ENCODE measurements around the gene SMURF1. TPM values are rescaled to one million over a fixed set of nuclear protein-coding genes. Genes with fewer than 3 reads are reported as not detected.

SMURF1 gene
- total RNA-seq, 2 donors from 2014 or later, result 16.9 to 31.3 TPM

DNA sequence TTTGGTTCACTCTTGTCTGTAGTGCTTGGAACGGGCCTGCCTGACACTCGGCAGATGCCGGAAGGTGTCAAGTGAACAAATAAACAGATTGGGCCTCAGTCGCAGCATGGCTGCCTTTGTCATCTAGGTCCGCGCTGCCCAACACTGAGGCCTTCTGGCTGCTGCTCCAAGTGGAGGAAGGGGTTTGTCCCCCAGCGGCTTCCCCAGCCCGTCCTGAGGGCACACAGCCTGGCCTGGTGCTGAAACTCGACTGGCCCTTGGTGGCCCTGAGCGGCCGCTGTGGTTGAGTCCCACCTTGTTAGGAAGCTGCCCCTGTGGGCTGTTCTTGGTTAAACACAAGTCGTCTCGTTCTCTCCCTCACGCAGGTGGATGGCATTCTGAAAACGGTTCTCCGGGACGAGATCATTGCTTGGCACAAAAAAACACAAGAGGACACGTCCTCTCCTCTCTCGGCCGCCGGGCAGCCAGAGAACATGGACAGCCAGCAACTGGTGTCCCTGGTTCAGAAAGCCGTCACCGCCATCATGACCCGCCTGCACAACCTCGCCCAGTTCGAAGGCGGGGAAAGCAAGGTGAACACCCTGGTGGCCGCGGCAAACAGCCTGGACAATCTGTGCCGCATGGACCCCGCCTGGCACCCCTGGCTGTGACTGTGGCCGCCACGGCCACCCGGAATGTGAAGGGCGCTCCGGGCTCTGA, 132.1 kb downstream of the SMURF1 start:
- peak in 1 of 4 donors; percentile 4 for DNase-seq

DNA sequence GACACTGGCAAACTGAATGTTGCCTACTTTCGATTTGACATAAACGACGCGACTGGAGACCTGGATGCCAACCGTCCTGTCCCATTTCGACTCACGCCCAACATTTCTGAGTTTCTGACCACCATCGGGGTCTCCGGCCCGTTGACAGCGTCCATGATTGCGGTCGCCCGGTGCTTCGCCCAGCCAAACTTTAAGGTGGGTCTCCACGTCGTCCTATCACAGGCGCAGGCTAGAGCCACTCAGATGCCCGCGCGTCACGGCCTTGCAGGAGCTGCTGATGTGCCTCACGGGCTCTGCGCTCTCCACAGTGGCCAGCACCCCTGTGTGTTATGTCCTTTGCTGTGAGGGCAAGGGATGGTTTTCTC, 132.6 kb downstream of the SMURF1 start:
- TF ChIP-seq POLR2A (IDR thresholded peaks at IDR 0.05), result no peak
- H3K27me3 ChIP-seq, result no peaks in the 10 kb centered on the region
- no peaks in the 10 kb centered on the region for H3K9me3 ChIP-seq
- no peak overlapping the region for H3K27ac ChIP-seq
- no peaks in the 10 kb centered on the region for H3K4me1 ChIP-seq
- 93 to 95% methylated on average over 24 of the region's 24 CpGs for WGBS, 2 donors
- intact Hi-C loops (cut with DNase I), result no loop called here
- peaks cover 0 to 37% of the 10 kb centered on the region in 2 donors for H3K36me3 ChIP-seq (replicated peaks in 1 of 2; ENCODE audit: insufficient read depth in 1 of 2, low read depth in 2 of 2)
- H3K4me3 ChIP-seq, result no peak overlapping the region
- ATAC-seq, result no peak
- peak in 1 of 4 donors; percentile 6 for DNase-seq

More for the DNA sequence above, 132.1 kb downstream of the SMURF1 start:
- Histone ChIP-seq H3K27me3 (no peaks in the 10 kb centered on the region), H3K36me3 (replicated peaks in 1 of 2; ENCODE audit: insufficient read depth in 1 of 2, low read depth in 2 of 2) (peaks cover 0 to 32% of the 10 kb centered on the region in 2 donors), H3K9me3 (no peaks in the 10 kb centered on the region), H3K4me3 (no peak overlapping the region), H3K27ac (no peak overlapping the region), H3K4me1 (no peaks in the 10 kb centered on the region)
- intact Hi-C loops (cut with DNase I), result no loop called here
- WGBS, 2 donors, result 91 to 97% methylated on average over 14 to 36 of the region's 36 CpGs
- no peak for ATAC-seq
- TF ChIP-seq, protein P1, sequence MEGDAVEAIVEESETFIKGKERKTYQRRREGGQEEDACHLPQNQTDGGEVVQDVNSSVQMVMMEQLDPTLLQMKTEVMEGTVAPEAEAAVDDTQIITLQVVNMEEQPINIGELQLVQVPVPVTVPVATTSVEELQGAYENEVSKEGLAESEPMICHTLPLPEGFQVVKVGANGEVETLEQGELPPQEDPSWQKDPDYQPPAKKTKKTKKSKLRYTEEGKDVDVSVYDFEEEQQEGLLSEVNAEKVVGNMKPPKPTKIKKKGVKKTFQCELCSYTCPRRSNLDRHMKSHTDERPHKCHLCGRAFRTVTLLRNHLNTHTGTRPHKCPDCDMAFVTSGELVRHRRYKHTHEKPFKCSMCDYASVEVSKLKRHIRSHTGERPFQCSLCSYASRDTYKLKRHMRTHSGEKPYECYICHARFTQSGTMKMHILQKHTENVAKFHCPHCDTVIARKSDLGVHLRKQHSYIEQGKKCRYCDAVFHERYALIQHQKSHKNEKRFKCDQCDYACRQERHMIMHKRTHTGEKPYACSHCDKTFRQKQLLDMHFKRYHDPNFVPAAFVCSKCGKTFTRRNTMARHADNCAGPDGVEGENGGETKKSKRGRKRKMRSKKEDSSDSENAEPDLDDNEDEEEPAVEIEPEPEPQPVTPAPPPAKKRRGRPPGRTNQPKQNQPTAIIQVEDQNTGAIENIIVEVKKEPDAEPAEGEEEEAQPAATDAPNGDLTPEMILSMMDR (IDR thresholded peaks at IDR 0.05), result no peak
- no peak for TF ChIP-seq POLR2A (IDR thresholded peaks at IDR 0.05)

DNA sequence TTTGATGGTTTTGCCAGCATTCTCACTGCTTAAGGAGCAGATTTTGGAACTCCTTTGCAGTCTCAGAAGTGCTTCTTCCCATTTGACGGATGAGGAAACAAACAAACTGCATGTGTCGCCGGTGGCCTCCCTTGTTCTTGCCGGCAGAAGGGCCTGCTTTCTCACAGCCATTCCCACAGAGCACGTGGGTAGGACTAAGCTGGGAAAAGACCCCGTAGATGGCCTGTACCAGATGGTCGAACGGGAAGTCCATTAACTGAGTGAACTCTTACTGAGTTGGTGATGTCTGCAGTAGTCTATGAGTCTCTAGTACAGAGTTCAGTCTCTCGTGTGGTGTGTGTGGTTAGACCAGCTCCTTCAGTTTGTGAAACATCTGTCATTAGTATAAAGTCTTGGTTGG, 133.6 kb downstream of the SMURF1 start:
- ATAC-seq, result no peak
- Histone ChIP-seq H3K4me3 (no peak overlapping the region), H3K36me3 (replicated peaks in 1 of 2; ENCODE audit: insufficient read depth in 1 of 2, low read depth in 2 of 2) (peaks cover 4 to 40% of the 10 kb centered on the region in 2 donors)

DNA sequence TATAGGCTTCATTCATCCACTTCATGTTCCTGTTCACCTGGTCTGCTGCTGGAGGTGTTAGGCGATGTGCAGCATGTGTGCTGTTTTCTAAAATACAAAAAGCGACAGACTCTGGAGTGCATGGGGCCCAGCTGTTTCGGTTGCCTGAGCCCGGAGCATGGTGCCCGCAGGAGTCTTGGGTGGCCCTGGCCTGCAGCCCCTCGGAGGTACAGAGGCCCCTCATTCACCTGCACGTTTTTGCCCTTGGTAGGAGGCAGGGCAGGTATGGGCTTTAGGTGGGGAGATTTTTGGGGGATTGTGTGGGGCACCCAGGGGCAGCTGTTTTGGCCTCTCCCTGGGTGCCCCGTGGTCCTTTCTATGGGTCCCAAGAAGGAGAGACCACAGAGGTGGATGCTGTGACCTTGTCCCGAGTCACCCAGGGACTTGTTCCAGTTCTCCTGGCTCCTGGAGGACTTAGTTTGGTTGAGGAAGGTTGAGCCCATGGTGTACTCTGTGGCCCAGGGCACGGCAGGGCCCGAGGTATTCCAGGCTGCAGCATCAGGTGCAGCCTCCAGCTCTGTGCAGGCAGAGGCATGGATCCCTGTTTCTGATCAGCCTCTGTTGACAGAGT, 134.9 kb downstream of the SMURF1 start:
- H3K27me3 ChIP-seq, result no peaks in the 10 kb centered on the region
- TF ChIP-seq, protein P1 (IDR thresholded peaks at IDR 0.05), result no peak
- TF ChIP-seq POLR2A (IDR thresholded peaks at IDR 0.05), result no peak
- peak in 1 of 4 donors; percentile 6 for DNase-seq
- no peaks in the 10 kb centered on the region for H3K4me1 ChIP-seq
- H3K9me3 ChIP-seq, result no peaks in the 10 kb centered on the region
- WGBS, 2 donors, result 85 to 88% methylated on average over 5 to 11 of the region's 11 CpGs
- no peak overlapping the region for H3K4me3 ChIP-seq
- intact Hi-C loops (cut with DNase I), result no loop called here
- H3K36me3 ChIP-seq (replicated peaks in 1 of 2; ENCODE audit: insufficient read depth in 1 of 2, low read depth in 2 of 2), result peaks cover 9 to 37% of the 10 kb centered on the region in 2 donors
- no peak for ATAC-seq
- H3K27ac ChIP-seq, result no peak overlapping the region

More for the DNA sequence above, 133.6 kb downstream of the SMURF1 start:
- H3K27ac ChIP-seq, result no peak overlapping the region
- DNase-seq, result peak in 1 of 4 donors; percentile 1
- TF ChIP-seq, protein P1 (IDR thresholded peaks at IDR 0.05), result no peak
- no peak for TF ChIP-seq POLR2A (IDR thresholded peaks at IDR 0.05)
- WGBS, 2 donors, result 88 to 90% methylated on average over 9 of the region's 9 CpGs
- no peaks in the 10 kb centered on the region for H3K27me3 ChIP-seq
- intact Hi-C loops (cut with DNase I), result no loop called here
- no peaks in the 10 kb centered on the region for H3K4me1 ChIP-seq
- H3K9me3 ChIP-seq, result no peaks in the 10 kb centered on the region

DNA sequence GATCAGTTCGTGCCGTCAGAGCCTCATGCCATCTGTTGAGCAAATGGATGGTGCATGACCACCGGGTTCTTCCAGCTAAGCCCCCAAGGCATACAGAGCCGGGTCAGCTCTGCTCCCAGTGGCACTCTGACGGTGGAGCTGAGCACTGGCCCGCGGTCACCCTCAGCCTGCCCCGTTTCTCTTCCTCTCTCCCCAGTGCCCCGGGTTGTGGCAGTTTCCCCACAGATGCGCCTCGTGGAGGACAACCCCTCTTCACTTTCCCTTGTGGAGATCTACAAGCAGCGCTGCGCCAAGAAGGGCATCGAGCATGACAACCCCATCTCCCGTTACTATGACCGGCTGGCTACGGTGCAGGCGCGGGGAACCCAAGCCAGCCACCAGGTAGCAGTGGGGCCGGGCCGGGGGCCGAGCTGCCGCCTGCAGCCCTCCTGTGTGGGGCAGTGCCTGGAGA, 135.7 kb downstream of the SMURF1 start:
- no peaks in the 10 kb centered on the region for H3K4me1 ChIP-seq
- no peak overlapping the region for H3K4me3 ChIP-seq
- no peak overlapping the region for H3K27ac ChIP-seq
- ATAC-seq (no peak), DNase-seq (peak in 1 of 4 donors; percentile 6)
- H3K27me3 ChIP-seq, result no peaks in the 10 kb centered on the region
- TF ChIP-seq, protein P1 (IDR thresholded peaks at IDR 0.05), result no peak
- no peak for TF ChIP-seq POLR2A (IDR thresholded peaks at IDR 0.05)
- H3K9me3 ChIP-seq, result no peaks in the 10 kb centered on the region
- 94 to 95% methylated on average over 21 to 23 of the region's 23 CpGs for WGBS, 2 donors
- intact Hi-C loops (cut with DNase I), result no loop called here
- peaks cover 9 to 32% of the 10 kb centered on the region in 2 donors for H3K36me3 ChIP-seq (replicated peaks in 1 of 2; ENCODE audit: insufficient read depth in 1 of 2, low read depth in 2 of 2)

All from body of pancreas (tissue), 4 donors.